K562 (cell line): Measurements from ENCODE around the gene VEGFB. TPM values are rescaled to one million over a fixed set of nuclear protein-coding genes. Genes with fewer than 3 reads are reported as not detected.

Experiments used
- MYC ChIP-seq, 2 experiments: fragments of 250-450 bp in 1 of 2; sonication (Bioruptor Pico) in 1 of 2; IDR thresholded peaks; 2 replicates each; pipeline versions ENCODE4 v1.5.1 to v1.6.1; 2012 to 2021; ENCODE audit warnings: low read depth in 2 of 2, borderline replicate concordance in 1 of 2, improper control_type of control experiment in 1 of 2, low read length in 1 of 2, mild to moderate bottlenecking in 1 of 2, moderate library complexity in 1 of 2
- NCOA4 ChIP-seq: fragments of 450-650 bp; IDR thresholded peaks from 2 replicates; pipeline ENCODE4 v1.6.1; 2018; ENCODE audit warnings: mild to moderate bottlenecking; ENCODE audit not compliant: partially characterized antibody
- NR2F6 ChIP-seq: fragments of 450-650 bp; formaldehyde crosslinking; IDR thresholded peaks from 2 replicates; pipeline ENCODE4 v1.4.0; 2020; ENCODE audit warnings: mild to moderate bottlenecking
- RNF219 ChIP-seq: fragments of 250-450 bp; sonication (Bioruptor Pico); IDR thresholded peaks from 2 replicates; pipeline ENCODE4 v1.5.0; 2022; ENCODE audit warnings: mild to moderate bottlenecking
- TCF3 ChIP-seq: sonication (generic); formaldehyde crosslinking; IDR thresholded peaks from 2 replicates; pipeline ENCODE4 v1.4.0; 2020; ENCODE audit warnings: mild to moderate bottlenecking, missing genetic modification reagents
- ZBTB26 ChIP-seq: fragments of 450-650 bp; formaldehyde crosslinking; IDR thresholded peaks from 2 replicates; pipeline ENCODE4 v1.4.0; 2022; ENCODE audit warnings: missing genetic modification characterization
- ZNF551 ChIP-seq: fragments of 250-450 bp; sonication (Bioruptor Pico); IDR thresholded peaks from 2 replicates; pipeline ENCODE4 v1.5.0; 2021; ENCODE audit warnings: mild to moderate bottlenecking, moderate library complexity
- polyA plus RNA-seq, 8 experiments: library from polyadenylated mRNA; depleted of rRNA in 4 of 8; stranded (reverse) in 5 of 8; unstranded in 3 of 8; fragments of >200 nt; fragmentation: Nextera tagmentation in 2 of 8; fragmentation: Illumina TruSeq in 1 of 8; extraction: Ambion mirVana in 2 of 8; extraction: Trizol in 1 of 8; gene quantifications; 2 replicates each; pipeline versions ENCODE4 v1.2.1 to v1.2.3, GENCODE V29; 2011 to 2014; ENCODE audit warnings: inconsistent platforms in 1 of 8, missing spikeins in 1 of 8
- total RNA-seq, 7 experiments: library from RNA; depleted of rRNA in 6 of 7; stranded (reverse); fragments of >200 nt in 6 of 7; fragmentation: Illumina TruSeq in 2 of 7; extraction: Trizol in 2 of 7; gene quantifications; 2 replicates each; pipeline versions ENCODE4 v1.2.1 to v1.2.3, GENCODE V29; 2011 to 2021; ENCODE audit warnings: low replicate concordance in 1 of 7

Gene VEGFB
- total and polyA plus RNA-seq, 9 of the 15 experiments (the other 6 are each of a cell fraction or from before 2014, with no cell fraction given): 11.0 to 83.4 (median 25.7) TPM

- no peak for TF ChIP-seq RNF219 (CRISPR knock-in tag)
- no peak for TF ChIP-seq MYC (IDR thresholded peaks at IDR 0.05; ENCODE audit: low read depth, low read length)
- TF ChIP-seq MYC (CRISPR knock-in tag; IDR thresholded peaks at IDR 0.05; ENCODE audit: borderline replicate concordance, low read depth): no peak
- no peak for TF ChIP-seq ZBTB26
- TF ChIP-seq ZNF551 (CRISPR knock-in tag): no peak
- TF ChIP-seq NR2F6 (CRISPR knock-in tag): no peak
- no peak for TF ChIP-seq TCF3 (CRISPR knock-in tag)
- TF ChIP-seq NCOA4: no peak
- TF ChIP-seq, all 486 proteins: peak for 0
Observed at GRCh38 chr11:64261556-64262080, 27.2 kb downstream of the VEGFB start (continued).
